Measurements from ENCODE around the gene NPY.

NPY gene

GRCh38 chr7:24284699-24285506, 913 bp downstream of the NPY start:
- TF ChIP-seq SNAI2 (CRISPR knock-in tag; IDR thresholded peaks at IDR 0.05) (no peak), PATZ1 (CRISPR knock-in tag; IDR thresholded peaks at IDR 0.05; ENCODE audit: borderline replicate concordance) (no peak), TCF4 (CRISPR knock-in tag; IDR thresholded peaks at IDR 0.05; ENCODE audit: borderline replicate concordance) (no peak), ZFP3 (CRISPR knock-in tag; IDR thresholded peaks at IDR 0.05) (no peak), TOX (CRISPR knock-in tag; IDR thresholded peaks at IDR 0.05; ENCODE audit: borderline replicate concordance) (no peak), ZFP30 (CRISPR knock-in tag; IDR thresholded peaks at IDR 0.05) (no peak), CSDC2 (CRISPR knock-in tag; IDR thresholded peaks at IDR 0.05) (no peak), CREB5 (CRISPR knock-in tag; IDR thresholded peaks at IDR 0.05; ENCODE audit: low read depth) (no peak), ESRRG (CRISPR knock-in tag; IDR thresholded peaks at IDR 0.05) (no peak), CSRNP3 (CRISPR knock-in tag; IDR thresholded peaks at IDR 0.05) (no peak), TSHZ2 (CRISPR knock-in tag; IDR thresholded peaks at IDR 0.05) (no peak), ZNF565 (CRISPR knock-in tag; conservative IDR thresholded peaks at IDR 0.05; ENCODE audit: low read depth) (no peak), ZC3H10 (CRISPR knock-in tag; IDR thresholded peaks at IDR 0.05) (no peak), ARNTL (CRISPR knock-in tag; IDR thresholded peaks at IDR 0.05; ENCODE audit: borderline replicate concordance, low read depth) (no peak)
- ATAC-seq: peak; percentile 54; the same call in 2 of the 3 replicates

GRCh38 chr7:24290004-24290641, 6.1 kb downstream of the NPY start:
- ATAC-seq: peak; percentile 85
- TF ChIP-seq GLIS3 (CRISPR knock-in tag; IDR thresholded peaks at IDR 0.05): no peak
- TF ChIP-seq ZNF70 (CRISPR knock-in tag; IDR thresholded peaks at IDR 0.05): peak; percentile 89

GRCh38 chr7:24291271-24291670, 7.3 kb downstream of the NPY start:
- no peak for TF ChIP-seq ZNF565 (CRISPR knock-in tag; conservative IDR thresholded peaks at IDR 0.05; ENCODE audit: low read depth)
- TF ChIP-seq ZFP30 (CRISPR knock-in tag; IDR thresholded peaks at IDR 0.05): no peak
- no peak for TF ChIP-seq PPARA (CRISPR knock-in tag; IDR thresholded peaks at IDR 0.05; ENCODE audit: borderline replicate concordance)
- TF ChIP-seq ZNF70 (CRISPR knock-in tag; IDR thresholded peaks at IDR 0.05): no peak
- no peak for TF ChIP-seq TSHZ2 (CRISPR knock-in tag; IDR thresholded peaks at IDR 0.05)
- no peak for TF ChIP-seq OSR1 (CRISPR knock-in tag; IDR thresholded peaks at IDR 0.05)
- TF ChIP-seq CSDC2 (CRISPR knock-in tag; IDR thresholded peaks at IDR 0.05): no peak
- no peak for TF ChIP-seq CSRNP3 (CRISPR knock-in tag; IDR thresholded peaks at IDR 0.05)
- TF ChIP-seq PATZ1 (CRISPR knock-in tag; IDR thresholded peaks at IDR 0.05; ENCODE audit: borderline replicate concordance): no peak
- no peak for TF ChIP-seq TCF4 (CRISPR knock-in tag; IDR thresholded peaks at IDR 0.05; ENCODE audit: borderline replicate concordance)
- TF ChIP-seq ISL1 (CRISPR knock-in tag; IDR thresholded peaks at IDR 0.05): no peak
- TF ChIP-seq CREB5 (CRISPR knock-in tag; IDR thresholded peaks at IDR 0.05; ENCODE audit: low read depth): no peak
- TF ChIP-seq TOX (CRISPR knock-in tag; IDR thresholded peaks at IDR 0.05; ENCODE audit: borderline replicate concordance): no peak
- ATAC-seq: no peak

Data from SK-N-SH treated with all-trans-retinoic acid at 6 μM for 48 hours (cell line).